Omental fat pad (tissue), 4 donors: ENCODE data around the gene PLXDC2. TPM values are rescaled to one million over a fixed set of nuclear protein-coding genes. Genes with fewer than 3 reads are reported as not detected.

ENCODE experiments used
- ATAC-seq: fragments of 150-250 bp; one replicate; pipeline ENCODE4 v1.9.1; 2016; ENCODE audit warnings: mild to moderate bottlenecking, moderate library complexity; ENCODE audit not compliant: low FRiP score
- DNase-seq: peaks from one replicate; pipeline ENCODE4 v3.0.0-alpha.2; 2019; ENCODE audit warnings: low spot score
- CTCF ChIP-seq, 3 donors: fragments of 450-650 bp; IDR thresholded peaks; one replicate each; pipeline ENCODE4 v1.5.1; 2016 to 2017; ENCODE audit warnings: antibody characterized with exemption in 3 of 3, mild to moderate bottlenecking in 3 of 3, moderate library complexity in 2 of 3
- total RNA-seq, 4 donors: library from RNA; depleted of rRNA; stranded (reverse); fragments of >200 nt; gene quantifications; one replicate each; pipeline ENCODE4 v1.1.0, GENCODE V29; 2016

The PLXDC2 gene
- total RNA-seq, 4 donors from 2014 or later, result 54.0 to 79.9 (median 65.9) TPM

- no peak for TF ChIP-seq CTCF (IDR thresholded peaks at IDR 0.05)
- ATAC-seq (no peak), DNase-seq (no peak)
These were observed 130.6 kb downstream of the PLXDC2 start for GRCh38 chr10:19946791-19947190.

- no peak for ATAC-seq
- TF ChIP-seq CTCF (IDR thresholded peaks at IDR 0.05), result no peak
- no peak for DNase-seq
These were observed 131.0 kb downstream of the PLXDC2 start for GRCh38 chr10:19947215-19947614.

GRCh38 chr10:19947656-19948055, 131.4 kb downstream of the PLXDC2 start:
- no peak for ATAC-seq
- DNase-seq, result no peak
- no peak for TF ChIP-seq CTCF (IDR thresholded peaks at IDR 0.05)

- DNase-seq (no peak), ATAC-seq (no peak)
- TF ChIP-seq CTCF (IDR thresholded peaks at IDR 0.05), result no peak
These were observed 136.2 kb downstream of the PLXDC2 start for GRCh38 chr10:19952224-19953010.

GRCh38 chr10:19954601-19955000, 138.4 kb downstream of the PLXDC2 start:
- TF ChIP-seq CTCF (IDR thresholded peaks at IDR 0.05), result no peak
- ATAC-seq, result no peak

GRCh38 chr10:19956516-19957032, 140.3 kb downstream of the PLXDC2 start:
- no peak for ATAC-seq

More at GRCh38 chr10:19954601-19955000, 138.4 kb downstream of the PLXDC2 start:
- DNase-seq, result no peak

More at GRCh38 chr10:19956516-19957032, 140.3 kb downstream of the PLXDC2 start:
- TF ChIP-seq CTCF (IDR thresholded peaks at IDR 0.05), result no peak
- DNase-seq, result no peak
